ENCODE data around the gene ZIC5. TPM values are rescaled to one million over a fixed set of nuclear protein-coding genes. Genes with fewer than 3 reads are reported as not detected.

Gene ZIC5
- polyA plus RNA-seq, 2 of the 4 experiments (the other 2 are of a cell fraction): 2.8 to 3.1 TPM

- TF ChIP-seq BHLHE40 (IDR thresholded peaks at IDR 0.05; ENCODE audit: low read depth, low read length): no peak
- no peak for TF ChIP-seq NR3C1 (IDR thresholded peaks at IDR 0.05)
- no peak for TF ChIP-seq HMGXB4 (CRISPR knock-in tag; IDR thresholded peaks at IDR 0.05; ENCODE audit: borderline replicate concordance)
- TF ChIP-seq MYC (IDR thresholded peaks at IDR 0.05; ENCODE audit: borderline replicate concordance, low read length): no peak
- TF ChIP-seq CHD4 (IDR thresholded peaks at IDR 0.05; ENCODE audit: borderline replicate concordance): no peak
Observed at GRCh38 chr13:99949679-99950413, 21.7 kb downstream of the ZIC5 start (continued).

- DNase-seq (ENCODE audit: low read depth in 1 of 2, low spot score in 1 of 2) (no peak), ATAC-seq (no peak), FAIRE-seq (no peak)
- TF ChIP-seq NPAS2 (CRISPR knock-in tag; IDR thresholded peaks at IDR 0.05; ENCODE audit: borderline replicate concordance) (no peak), HES2 (IDR thresholded peaks at IDR 0.05) (no peak), BCL3 (IDR thresholded peaks at IDR 0.05) (no peak)
- Histone ChIP-seq H3K9me3 (no peaks in the 10 kb centered on the region), H3K27ac (no peak overlapping the region), H3K4me3 (no peak overlapping the region), H3K4me2 (no peak overlapping the region), H3K4me1 (no peaks in the 10 kb centered on the region)
- ChIA-PET CTCF (no interaction called here), POLR2A (no interaction called here)
- 64% methylated on average over 10 of the region's 10 CpGs for WGBS (ENCODE audit: missing lambda C conversion rate)
Observed at GRCh38 chr13:99948907-99949678, 22.5 kb downstream of the ZIC5 start.

- no peak overlapping the region for H3K4me3 ChIP-seq
- no peak for DNase-seq (ENCODE audit: low read depth in 1 of 2, low spot score in 1 of 2)
- ATAC-seq: no peak
- POLR2A ChIA-PET: no interaction called here
- FAIRE-seq: no peak
- H3K4me1 ChIP-seq: no peaks in the 10 kb centered on the region
- no peak overlapping the region for H3K27ac ChIP-seq
- no peak overlapping the region for H3K4me2 ChIP-seq
- no peaks in the 10 kb centered on the region for H3K9me3 ChIP-seq
- WGBS (ENCODE audit: missing lambda C conversion rate): 75% methylated on average over 4 of the region's 4 CpGs
- TF ChIP-seq EHMT2 (IDR thresholded peaks at IDR 0.05; ENCODE audit: low read depth) (no peak), MYC (IDR thresholded peaks at IDR 0.05; ENCODE audit: borderline replicate concordance, low read length) (no peak), ZC3H11A (IDR thresholded peaks at IDR 0.05) (no peak), NPAS2 (CRISPR knock-in tag; IDR thresholded peaks at IDR 0.05; ENCODE audit: borderline replicate concordance) (no peak), CHD2 (IDR thresholded peaks at IDR 0.05; ENCODE audit: low read length, partially characterized antibody) (no peak), E2F6 (IDR thresholded peaks at IDR 0.05; ENCODE audit: borderline replicate concordance, low read depth) (no peak), FOSL2 (IDR thresholded peaks at IDR 0.05) (no peak), FOSL2 (CRISPR knock-in tag; IDR thresholded peaks at IDR 0.05) (no peak), CTCF (IDR thresholded peaks at IDR 0.05) (no peak), ZFP36 (IDR thresholded peaks at IDR 0.05; ENCODE audit: borderline replicate concordance, partially characterized antibody) (no peak), TP53 (CRISPR knock-in tag; IDR thresholded peaks at IDR 0.05) (no peak), EHF (CRISPR knock-in tag; IDR thresholded peaks at IDR 0.05) (no peak), JUNB (IDR thresholded peaks at IDR 0.05) (no peak), USF2 (IDR thresholded peaks at IDR 0.05) (no peak), EP300 (IDR thresholded peaks at IDR 0.05) (no peak)
- CTCF ChIA-PET: interaction anchor here (0.6 kb wide), 1 partner anchor 502 kb away, joined by 3 read pairs; no protein-coding TSS in a partner anchor
Observed at GRCh38 chr13:99948411-99948810, 23.2 kb downstream of the ZIC5 start.
